Pons (tissue), 1 donor: ENCODE measurements around the gene NPY5R.
A peak's percentile ranks its signal among the peaks of the same experiment; 100 is the strongest.

Experiments used
- DNase-seq: peaks from one replicate; pipeline ENCODE4 v3.0.0-alpha.2; 2016; ENCODE audit warnings: low spot score

The NPY5R gene

DNA sequence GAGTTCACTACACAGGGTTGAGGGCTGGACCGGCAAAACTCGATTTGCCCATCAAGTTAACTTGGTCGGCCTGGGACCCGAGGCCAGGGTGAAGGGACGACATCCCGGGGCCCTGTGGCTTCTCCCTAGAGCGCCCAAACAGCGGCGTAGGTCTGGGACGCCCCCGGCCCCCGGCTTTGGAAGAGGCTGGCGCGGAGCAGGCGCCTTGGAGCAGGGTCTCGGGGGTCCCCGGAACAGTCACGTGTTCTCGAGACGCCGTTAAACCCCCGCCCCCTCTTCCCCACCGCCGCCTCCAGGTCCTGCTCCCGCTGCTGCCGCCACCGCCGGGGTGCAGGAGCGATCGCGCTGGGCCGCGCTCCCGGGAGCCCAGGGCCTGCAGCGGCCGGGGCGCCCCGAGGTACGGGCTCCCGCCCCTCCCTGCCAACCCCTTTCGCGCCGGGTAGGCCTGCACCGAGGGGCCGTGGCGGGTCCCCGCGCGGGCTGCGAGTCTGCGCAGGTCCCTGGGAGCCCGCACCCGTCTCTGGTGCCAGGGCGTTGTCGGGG lies at the start of gene NPY5R:
NPY5R (plus strand) TSS at position 289 of the 543 bp plus-strand sequence. CDS start 6,382 bp downstream, outside the sequence.
- DNase-seq: no peak

DNA sequence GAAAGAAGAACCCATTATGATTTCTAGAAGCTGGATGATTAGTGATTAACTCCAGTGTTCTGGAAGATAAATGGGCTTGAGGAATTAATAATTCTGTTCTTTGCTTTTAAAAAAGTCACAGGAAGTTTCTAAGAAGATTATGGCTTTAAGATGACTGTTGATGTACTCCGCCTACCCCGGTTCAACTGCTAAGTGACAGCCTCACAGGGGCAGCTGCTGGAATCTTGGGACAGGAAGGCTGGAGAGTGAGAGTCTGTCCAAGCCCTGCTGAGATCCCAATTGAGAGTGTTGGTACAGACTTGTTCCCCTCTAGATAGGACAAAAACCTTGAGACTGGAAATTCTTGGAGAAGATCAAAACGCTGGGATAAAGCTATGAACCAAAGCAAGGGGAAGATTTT lies 48.6 kb upstream of the NPY5R start:
- no peak for DNase-seq

DNA sequence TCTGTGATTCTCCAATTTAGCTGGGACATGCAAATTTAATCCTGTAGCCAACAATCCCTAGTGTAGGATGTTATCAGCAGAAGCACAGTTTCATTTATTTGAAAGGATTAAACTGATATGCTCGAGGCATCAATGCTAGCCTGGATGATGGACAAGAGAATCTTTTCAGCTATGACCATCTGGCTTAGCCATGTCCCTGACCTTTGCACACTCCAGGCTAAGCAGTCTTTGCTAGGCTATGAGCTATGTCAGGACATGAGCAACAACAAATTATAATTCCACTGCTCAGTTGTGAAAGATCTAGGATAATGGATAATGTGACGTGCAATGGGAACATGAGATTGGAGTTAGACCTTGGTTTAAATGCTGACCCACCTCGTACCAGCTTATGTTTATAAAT lies 43.2 kb upstream of the NPY5R start:
- DNase-seq: no peak

DNA sequence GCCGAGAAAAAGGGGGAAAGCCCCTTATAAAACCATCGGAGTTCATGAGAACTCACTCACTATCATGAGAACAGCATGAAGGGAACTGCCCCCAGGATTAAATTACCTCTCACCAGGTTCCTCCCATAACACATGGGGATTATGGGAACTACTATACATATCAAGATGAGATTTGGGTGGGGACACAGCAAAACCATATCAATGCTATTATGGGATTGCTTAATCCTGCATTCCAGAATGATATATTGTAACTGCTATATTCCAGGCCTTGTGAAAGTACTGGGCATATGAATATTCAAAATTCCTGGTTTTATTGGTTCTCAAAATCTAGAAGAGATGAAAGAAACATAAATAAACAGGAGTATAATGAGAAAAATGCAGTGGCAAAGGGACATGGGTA lies 40.6 kb upstream of the NPY5R start:
- no peak for DNase-seq

DNA sequence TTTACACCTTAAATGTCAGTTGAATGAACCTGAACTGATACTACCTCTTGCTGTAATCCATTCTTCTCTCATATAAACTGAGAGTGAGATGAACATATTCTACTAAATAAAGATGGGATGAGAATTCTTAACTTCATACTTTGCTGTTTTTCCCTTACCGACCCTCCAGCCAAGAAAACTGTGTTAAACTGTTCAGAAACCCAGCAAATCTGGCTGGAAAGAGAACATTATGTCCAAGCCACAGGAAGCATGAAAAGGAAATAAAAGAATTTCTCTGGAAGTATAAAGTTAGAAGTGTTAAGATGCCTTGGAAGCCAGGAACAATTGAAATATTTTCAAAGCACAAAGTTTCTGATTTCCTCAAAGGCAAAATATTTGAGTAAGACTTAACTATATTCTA lies 34.2 kb upstream of the NPY5R start:
- DNase-seq: no peak

DNA sequence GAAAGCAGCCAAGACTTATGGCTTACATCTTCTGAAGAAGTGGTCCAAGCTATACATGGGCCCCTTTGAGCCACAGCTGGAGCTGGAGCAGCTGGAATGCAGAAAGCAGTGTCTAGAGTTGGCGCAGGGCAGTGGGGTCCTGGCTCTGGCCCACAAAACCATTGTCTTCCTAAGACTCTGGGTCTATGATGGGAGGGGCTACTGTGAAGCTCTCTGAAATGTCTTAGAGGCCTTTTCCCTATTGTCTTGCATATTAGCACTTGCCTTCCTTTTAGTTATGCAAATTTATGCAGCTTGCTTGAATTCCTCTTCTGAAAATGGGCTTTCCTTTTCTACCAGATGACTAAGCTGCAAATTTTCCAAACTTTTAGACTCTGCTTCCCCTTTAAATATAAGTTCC lies 26.6 kb upstream of the NPY5R start:
- DNase-seq: no peak

DNA sequence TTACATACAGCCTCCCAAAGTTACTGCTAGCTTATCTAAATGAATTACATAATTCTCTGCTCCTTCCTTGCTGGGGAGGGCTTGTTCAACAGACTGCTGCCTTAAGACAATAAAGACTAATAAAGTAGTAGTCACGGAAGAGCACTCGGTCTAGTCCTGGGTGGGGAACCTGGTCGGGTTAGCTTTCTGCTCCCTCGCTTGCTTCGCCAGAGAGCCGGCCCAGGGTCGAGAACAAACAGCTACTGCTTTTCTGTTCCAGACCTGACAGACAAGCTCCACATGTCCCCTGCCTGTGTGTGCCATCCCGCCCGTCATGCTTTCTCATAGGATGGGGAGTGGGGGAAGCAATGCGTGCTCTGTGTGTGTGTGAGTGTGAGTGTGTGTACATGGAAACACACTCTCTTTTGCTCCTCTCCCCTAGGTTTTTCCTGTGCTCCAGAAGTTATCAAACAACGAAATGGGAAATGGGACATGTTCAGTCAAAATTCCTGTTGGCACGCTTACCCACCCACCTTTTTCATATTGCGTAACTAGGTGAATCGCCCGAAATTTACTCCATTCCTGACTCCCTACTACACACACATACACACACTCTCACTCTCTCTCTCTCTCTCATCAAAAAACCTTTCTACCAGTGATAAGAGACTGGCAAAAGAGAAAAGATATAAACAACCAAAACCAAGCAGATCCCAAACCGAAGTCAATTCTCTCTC lies 12.6 kb upstream of the NPY5R start:
- DNase-seq: no peak

DNA sequence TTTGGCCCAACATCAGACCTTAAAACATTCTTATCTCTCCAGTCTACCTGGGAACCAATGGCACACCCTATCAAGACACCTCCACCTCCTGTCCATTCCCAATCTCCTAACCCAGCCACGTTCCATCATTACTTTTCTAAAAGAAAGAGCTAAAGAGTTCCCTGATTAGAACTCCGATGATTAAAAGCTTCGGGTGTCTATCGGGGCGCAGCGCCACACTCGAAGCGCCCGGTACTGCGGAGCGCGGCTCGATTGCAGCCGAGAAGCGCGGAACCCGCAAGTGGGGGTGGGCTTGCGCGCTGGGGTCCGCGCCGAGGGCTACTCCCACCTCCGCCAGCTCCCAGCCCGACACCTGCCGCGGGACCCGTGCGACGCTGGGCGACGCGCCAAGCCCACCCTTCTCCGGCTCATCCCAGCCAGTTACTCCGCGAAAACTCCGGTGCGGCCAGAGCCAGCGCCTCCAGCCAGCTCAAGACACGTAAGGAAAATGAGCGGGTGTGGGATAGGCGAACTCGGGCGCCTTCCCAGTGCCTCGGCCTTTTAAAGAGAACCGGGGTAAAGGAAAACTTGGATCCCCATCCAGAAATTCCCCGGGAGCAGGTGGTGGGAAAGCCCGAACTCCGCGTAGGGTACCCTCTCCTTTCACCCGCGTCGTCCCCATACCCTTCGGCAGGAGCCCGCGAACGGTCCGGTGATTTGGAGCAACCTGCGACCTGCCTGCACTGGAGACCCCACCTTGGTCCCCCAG lies 11.9 kb upstream of the NPY5R start:
- no peak for DNase-seq

DNA sequence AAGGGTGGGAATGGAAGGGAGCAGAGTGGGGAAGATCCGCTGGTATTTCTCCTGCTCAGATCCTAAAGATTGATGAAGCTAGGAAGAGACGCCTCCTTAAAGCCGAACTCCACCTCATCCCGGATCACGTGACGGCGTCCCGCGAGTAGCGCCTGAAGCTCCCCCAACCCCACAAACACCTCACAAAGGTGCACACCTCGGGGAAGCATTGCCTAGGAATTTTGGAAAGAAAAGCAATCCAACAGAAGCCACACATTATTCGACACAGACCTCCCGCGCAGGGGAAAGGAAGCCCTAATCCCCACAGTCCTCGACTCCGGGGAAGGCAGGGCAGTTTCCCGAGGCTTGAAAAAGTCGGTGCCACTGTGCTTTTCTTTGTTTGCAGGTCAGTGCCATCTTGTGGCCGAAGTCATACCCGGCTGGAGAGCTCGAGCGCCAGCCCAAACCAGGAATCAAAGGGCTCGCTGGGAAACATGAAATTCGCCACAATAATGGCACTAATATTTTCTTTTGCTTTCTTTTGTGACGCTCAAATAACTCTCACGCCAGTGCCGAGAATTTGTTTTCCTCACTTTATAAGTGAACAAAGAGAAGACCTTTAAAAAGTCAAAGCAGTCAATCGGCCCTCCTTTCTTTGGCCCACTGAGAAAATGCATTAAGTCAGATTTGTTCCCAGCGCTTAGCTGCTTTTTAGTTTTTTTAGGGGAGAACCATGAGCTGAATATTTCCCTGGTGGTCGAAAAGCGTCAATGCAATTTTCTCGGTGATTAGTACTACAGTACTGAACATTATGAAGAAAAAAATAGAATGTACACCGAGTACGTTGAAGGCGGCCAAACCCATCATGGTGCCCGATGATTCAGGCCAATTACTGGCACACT lies 10.9 kb upstream of the NPY5R start, which contains the start of gene NPY1R:
NPY1R (minus strand) TSS at position 71 of the 881 bp plus-strand sequence. CDS start 6,042 bp downstream, outside the sequence.
- peak; percentile 84 for DNase-seq

DNA sequence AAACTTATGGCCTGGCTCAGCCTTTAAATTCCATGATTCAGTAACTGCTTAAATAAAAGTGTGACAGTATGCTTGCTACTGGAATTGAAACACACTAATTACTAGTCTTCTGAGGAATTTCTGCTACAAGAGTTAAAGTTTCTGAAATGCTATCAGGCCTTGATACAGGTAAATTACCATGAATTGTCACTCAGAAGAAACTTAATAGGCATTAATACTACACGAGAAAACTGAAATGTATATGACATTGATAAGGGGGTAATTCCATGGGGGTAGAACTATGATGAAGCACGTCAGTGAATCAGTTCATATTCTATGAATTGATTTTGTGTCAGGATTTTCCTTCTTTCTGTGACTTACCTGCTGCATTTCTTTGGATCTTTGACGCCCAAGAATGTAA lies 8.3 kb upstream of the NPY5R start:
- no peak for DNase-seq

DNA sequence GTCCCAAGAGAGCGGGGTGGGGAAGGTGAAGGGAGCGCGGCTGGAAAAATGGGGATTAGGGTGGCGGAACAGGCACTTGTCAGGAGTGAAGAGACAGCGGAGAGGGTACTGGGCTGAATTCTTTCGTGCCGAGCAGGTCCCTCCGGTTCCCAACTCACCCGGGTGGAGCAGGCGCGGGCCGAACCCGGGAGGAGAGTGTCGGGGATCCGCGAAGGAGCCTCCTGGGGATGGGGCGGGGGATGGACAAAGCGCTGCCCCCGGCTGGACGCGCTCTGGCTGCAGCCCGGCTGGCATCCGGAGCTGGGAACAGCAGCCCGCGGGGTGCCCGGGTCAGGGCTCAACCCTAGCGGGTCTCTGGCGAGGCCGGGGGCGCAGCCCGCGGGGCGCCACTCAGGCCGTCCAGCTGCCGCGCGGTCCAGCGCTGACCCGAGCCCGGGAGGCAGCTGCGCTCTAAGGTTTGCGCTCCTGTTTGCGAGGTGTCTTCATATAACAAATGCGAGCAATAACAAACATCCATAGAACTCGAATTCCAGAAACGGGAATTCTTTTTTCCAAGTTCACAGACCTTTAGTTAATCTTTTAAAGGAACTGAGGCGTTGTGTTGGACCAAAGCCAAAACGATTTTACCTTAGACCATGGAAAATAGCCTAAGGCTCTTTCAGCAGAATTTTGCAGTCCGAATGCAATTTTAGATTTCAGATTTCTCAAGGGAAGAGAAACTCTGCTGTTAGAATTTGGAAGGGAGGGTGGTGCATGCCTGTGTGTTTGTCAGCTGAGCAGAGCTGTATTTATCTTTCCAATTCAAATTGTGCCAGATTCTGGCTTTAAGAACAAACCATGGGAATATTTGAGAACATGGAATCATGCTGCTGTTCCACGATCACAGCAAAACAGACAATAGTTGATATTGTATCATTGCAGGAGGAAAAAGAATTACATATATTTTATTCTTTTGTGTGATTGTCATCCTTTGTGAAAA lies 744 bp downstream of the NPY5R start:
- DNase-seq: no peak

DNA sequence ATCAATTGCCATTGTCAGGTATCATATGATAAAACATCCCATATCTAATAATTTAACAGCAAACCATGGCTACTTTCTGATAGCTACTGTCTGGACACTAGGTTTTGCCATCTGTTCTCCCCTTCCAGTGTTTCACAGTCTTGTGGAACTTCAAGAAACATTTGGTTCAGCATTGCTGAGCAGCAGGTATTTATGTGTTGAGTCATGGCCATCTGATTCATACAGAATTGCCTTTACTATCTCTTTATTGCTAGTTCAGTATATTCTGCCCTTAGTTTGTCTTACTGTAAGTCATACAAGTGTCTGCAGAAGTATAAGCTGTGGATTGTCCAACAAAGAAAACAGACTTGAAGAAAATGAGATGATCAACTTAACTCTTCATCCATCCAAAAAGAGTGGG lies 7.0 kb downstream of the NPY5R start:
- no peak for DNase-seq

DNA sequence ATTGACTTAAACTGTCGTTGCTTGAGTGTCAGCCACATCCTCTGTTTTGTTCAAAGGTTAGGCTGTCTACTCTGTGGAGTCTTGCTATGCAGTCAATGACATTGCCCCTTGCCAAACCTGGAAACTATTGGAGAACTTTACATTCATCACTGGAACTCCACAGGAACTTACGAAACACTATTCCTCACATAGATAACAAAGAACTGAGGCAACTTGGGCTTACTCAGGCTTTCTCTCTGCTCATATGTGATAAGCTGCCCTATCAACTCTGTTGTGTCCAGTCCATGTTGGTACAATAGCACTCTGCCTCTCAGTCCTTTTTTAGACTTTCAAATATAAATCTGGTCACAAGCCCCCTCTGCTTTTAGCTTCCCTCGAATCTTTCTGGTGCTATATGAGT lies 9.4 kb downstream of the NPY5R start:
- DNase-seq: no peak

DNA sequence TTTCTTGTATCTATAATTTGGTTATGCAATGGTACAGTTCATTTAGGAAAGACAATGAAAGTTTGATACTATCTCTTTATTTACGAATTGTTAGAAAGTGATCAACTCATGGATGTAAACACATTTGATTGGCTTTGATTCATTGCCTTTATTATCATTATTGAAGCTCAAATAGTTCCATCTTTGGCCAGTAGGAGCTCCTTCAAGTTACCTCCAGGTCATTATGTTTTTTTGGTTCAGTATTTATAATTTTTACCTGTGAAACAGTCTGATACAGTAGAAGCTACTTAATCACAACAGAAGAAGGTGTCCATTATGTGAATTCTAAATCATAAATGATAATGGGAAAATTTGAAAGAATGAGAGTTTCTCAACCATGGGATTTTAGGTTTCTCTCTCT lies 12.4 kb downstream of the NPY5R start:
- DNase-seq: no peak

DNA sequence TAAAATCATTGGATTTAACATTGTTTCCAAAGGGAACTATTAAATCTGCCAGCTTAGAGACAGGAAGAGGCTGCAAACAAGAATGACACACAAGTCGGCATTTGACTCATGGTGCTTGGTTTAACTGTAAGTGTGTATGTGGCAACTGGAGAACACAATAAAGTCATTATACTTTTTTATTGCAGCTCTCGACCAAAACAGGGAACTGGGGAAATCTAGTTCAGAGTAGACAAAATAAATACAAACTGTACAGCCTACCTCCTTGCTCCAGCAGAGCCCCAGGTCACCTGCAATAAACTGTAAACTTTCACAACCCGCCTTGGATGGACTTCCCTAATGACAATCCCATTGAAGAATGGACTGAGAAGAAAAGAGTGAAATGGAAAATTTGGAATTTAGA lies 24.0 kb downstream of the NPY5R start:
- no peak for DNase-seq

DNA sequence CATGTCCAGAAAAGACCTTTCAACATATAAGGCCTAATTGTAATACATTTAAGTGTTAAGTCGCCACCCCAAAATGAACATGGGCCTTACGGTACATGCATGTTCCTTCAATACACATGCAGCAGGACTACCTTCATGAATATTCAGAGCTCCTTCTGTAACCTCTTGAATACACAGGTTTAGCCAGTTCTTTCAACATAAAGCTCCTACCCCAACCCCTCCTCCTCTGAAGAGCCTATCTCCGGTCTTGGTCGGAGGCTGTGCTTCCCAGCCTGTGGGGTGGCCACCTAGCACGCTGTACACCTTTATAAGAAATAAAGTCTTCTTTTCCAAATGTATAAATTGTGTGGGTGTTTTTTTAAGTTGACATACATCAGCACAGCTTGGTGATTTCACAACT lies 28.3 kb downstream of the NPY5R start:
- no peak for DNase-seq

DNA sequence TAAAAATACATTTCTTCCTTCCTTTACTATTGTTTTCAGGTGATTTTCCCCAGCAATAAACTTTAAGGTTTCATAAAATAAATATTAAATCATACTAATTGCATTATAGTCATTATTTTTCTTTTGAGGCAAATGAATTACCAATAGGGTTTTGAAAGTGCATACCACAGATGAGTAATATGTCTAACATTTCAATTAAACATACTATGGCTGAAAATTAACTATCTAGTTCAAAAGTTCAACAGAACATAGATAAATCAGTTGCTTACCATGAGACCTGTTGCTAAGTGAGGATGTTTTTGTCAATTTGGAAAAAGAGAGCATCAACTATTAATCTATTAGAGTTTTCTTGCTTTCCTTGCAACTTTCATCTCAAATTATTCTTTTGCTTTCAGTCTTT lies 35.0 kb downstream of the NPY5R start:
- no peak for DNase-seq

DNA sequence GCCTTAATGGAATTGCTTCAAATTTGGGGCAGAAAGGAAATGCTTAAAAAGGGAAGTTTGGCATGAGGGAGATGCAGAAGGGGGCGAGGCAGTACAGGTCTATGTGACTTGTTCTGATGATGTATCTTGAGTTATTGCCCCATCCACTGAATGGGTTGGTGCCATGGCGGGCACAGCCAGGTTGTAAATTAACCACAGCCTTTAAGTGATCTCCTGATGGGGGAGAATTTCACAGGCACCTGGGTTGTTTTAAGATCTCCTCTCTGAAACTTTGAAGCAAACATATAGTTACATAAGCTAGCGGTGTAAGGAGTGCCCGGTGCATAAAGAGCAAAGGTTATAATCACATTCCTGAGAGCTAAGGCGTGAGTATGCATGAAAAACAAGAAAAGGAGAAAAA lies 37.0 kb downstream of the NPY5R start:
- no peak for DNase-seq

DNA sequence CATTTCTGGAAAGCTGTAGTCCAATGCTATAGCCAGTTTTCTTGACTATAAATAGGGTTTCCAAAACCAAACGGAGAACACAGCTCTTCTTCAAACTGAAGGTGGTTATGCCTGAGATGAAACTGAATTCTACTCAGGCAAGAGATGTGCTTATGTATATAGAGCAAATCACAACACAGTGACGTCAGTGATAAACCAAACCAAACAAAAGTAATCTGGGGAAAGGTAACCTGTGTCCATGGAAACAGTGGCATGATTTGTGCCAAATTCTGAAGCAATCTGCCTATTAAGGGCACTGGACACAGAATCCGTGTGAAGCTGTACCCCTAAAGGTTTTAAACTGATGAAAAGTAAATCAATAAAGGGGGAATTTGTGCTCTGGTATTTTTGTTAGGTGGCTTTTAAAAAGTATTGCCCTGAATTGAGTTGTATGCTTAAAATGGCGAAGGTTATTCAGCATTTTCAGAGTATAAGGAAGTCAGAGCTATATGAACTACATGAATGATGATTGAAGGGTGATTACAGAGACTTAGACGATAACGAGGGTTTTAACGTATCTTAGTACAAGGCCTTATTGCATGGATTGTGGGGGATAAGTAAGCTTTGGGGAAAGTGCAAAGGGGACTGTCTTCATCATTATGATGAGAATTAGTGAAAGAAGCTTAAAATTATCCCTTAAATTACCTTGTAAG lies 38.6 kb downstream of the NPY5R start:
- DNase-seq: no peak

DNA sequence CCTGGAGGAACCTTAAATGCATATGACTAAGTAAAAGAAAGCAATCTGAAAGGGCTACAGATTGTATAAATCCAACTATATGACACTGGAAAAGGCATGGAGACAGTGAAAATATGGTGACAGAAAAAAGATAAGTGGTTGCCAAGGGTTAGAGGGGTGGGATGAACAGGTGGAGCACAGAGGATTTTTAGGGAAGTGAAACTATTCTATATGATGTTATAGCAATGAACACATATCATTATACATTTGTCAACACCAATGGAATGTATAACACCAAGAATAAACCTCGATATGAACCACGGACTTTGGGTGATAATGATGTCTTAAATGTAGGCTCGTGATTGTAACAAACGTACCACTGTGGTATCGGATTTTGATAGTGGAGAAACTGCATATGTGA lies 40.7 kb downstream of the NPY5R start:
- no peak for DNase-seq

DNA sequence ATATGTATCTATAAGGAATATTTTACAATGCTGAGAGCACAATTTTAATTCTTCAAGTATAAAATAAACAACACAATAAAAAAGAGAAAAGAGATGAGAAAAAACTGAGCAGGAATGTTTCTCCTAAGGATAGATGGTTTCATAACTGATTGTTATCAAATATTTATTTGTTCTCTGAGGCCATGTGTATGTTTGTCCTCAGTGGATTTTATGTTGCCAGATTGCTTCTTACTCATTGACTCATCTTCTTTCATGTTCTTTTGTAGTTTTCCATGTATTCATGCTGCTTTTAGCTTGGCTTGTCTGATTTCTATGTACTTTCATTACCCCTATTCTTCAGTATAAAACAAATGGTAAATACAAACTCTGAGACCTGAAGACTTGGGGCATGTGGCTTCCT lies 41.2 kb downstream of the NPY5R start:
- no peak for DNase-seq
